Stimulated activated CD8-positive, alpha-beta memory T cell treated with anti-CD3 and anti-CD28 coated beads, Interleukin-4, amount 100 ng/mL, for 1 hour (primary cell): ENCODE results near the gene CEP126.

Experiments used
- DNase-seq, 2 donors: peaks; one replicate each; pipeline ENCODE4 v3.0.0-alpha.2; 2020; ENCODE audit warnings: low read depth in 2 of 2, low spot score in 1 of 2

CEP126 gene

DNA sequence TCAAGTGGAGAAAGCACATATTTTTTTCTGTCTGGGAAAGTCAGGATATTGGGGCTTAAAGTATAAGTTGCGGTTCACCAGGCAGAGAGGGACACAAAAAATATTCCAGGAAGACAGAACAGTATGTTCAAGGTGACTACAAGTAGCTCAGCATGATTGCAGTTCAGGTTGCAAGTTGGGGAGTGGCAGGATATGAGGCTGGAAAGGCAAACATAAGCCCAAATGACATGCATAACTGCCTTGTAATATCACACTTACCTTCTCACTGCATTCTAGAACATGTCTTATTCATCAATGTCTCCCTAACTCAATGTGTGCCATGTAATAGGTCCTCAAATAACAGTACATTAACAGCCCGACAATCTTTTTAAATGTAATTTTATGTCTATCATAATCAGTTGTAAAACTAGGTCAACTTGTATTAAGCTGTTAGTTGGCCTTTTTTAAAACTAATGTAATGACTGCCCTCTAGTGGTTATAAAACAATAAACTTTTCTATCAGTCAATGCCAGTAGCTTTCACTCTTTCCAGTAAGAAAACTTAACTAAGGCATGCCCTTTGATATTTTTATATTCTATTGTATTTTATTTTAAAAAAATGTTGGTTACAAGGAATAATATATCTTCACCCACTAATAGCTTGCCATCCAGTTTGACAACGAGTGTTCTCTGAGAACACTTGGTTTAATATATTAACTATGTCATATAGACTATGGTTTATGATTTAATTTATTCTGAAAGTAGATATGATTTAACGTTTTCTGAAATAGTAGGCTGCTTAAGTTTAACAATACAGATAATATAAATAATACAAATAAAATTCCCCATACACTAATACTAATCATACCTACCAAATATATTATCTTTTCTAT, 93.0 kb downstream of the CEP126 start:
- DNase-seq: no peak

DNA sequence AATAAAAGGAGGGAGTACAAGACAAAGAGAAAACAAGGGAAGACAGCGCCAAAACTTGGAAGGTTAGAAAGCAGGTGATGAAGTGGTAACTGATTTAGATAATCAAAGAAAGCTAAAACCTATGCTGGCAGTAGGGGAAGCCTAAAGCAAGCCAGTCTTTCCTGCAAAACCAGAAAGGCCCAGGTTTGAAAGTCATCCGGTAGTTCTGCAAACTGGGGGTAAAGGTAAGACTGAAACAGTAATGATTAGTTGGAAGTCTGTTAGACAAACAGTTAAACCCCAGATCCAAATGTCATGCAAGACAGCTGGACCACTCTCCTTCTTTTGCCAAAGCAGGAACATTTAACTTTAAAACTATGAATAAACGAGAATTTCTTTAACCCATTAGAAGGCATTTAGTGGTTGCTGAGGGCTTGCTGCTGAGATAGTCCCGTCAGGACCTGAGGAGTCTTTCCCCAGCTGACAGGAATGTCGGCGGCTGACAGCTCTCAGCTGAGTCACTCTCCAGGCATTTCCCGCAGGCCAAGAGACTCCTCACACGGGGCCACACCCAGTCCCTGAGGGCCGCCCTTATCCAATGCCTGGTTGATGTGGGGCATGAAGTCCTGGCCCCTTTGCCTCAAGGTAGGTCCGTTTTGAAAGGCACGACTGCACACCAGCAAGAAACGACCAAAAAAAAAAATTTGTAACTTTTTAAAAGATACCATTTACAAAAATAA, 96.1 kb downstream of the CEP126 start:
- DNase-seq: no peak

DNA sequence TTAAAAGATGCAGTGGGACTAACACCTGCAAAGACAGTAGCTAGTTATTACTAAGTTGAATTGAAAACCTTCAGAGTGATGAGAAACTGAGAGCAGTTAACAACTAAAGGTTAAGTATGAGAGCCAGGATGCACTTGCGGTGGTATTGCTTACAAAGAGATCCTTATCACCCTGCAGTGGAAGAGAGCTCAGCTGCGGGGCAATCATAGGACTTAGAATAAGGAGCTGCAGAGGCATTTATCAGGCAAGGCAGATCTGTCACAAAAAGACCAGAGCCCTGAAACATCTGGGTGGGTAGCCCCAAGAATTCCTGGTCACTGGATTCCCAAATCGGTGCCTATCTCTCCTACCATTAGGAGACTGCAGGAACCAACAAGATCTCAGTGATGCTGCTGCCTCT, 98.1 kb downstream of the CEP126 start:
- no peak for DNase-seq

DNA sequence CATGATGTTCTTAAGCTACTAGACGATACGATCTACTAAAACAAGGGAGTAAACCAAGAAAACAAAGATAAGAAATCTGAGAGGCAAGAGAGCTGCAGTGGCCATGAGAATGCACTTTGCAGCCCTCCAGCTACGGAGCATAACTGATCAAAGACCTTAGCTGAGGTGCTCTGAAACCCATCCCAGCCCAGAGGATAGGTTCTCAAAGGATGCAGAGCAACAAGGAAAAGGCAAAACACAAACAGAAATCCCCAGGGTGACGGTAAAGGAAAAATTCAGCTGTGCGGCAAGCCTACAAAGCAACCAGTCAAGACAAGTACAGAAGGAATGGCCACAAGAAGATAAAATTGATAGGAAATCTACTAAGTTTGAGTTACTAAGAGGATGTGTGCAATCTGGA, 99.9 kb downstream of the CEP126 start:
- no peak for DNase-seq

DNA sequence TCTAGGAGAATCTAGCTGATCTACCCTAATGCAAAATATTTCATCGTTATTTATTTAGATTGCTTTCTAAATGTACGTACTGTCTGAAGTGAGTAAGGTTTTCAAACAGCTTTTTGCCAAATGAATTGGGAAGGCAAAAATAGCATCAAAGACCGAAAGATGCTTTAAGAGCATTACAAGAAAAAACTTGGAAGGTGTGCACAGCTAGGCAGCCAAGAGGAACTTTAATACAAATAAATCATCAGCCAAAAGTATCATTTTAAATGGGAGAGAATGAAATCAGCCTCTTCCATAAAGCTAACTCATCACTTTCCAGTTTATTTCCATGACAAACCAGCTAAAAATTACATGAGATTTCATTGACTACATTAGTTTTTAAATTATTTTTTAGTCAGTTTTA, 102.2 kb downstream of the CEP126 start:
- DNase-seq: no peak

DNA sequence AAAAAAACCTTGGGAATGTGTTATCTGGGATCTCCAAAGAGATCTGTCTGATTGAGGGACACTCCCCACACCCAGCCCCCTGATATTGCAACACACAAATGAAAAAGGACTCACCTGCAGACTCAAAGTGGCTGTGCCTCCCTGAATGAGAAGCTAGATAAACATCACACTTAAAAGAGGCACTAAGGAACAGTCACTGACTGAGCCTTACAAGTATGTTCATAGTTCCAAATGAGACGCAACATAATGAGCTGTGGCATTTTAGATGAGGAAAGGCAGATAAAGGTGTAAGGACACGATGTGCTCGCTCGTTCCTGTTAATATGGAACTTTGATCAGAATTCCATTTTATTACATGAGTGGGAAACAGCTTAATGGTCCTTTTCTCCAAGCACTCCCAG, 111.4 kb downstream of the CEP126 start:
- no peak for DNase-seq

DNA sequence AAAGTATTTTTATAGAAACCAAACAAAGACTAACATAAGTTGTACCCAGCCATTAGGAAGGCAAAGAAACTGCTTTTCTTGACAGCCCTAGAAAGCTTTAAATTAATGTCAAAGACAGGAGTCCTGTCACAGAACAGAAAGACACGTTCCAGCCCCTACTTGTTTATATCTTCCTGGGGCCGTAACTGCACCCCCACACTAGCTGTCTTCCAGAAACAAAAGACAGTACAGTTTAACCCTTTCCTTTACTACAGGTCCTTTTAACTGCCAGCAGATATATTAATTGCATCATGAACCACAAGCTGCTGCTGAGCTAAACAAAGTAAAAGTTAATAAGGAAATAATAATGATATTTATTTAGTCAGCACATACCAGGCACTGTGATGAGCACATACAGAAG, 112.1 kb downstream of the CEP126 start:
- DNase-seq: no peak

DNA sequence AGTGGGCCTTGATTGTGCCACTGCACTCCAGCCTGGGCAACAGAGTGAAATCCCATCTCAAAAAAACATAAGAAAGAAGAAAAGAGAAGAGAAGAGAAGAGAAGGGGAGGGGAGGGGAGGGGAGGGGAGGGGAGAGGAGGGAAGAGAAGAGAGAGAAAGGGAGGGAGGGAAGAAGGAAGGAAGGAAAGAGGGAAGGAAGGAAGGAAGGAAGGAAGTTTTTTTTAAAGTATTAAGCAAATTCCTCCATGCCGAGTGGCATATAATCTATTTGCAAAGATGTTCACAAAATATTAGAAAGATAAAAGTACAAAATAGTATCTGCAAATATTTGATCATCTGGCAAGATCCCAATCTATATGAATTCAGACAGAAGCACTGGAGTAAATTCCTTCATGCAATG, 121.9 kb downstream of the CEP126 start:
- DNase-seq: no peak

DNA sequence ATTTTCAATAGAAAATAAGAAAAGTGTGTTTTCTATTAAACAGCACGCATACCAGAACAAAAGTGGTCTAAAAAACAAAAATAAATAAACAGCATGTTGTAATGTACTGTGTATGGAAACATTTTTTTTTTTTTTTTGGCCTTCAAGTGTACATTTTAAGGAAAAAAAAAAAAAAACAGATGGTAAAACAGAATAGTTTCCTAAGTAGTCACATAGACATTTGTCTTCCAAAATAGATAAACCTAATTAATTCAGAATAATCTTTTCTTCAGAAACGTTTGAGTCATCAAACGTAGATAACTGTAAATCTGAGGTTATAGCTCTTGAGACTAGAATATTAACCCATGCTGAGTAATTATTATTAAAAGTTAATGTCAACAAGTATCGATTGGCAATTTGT, 132.0 kb downstream of the CEP126 start:
- DNase-seq: no peak

DNA sequence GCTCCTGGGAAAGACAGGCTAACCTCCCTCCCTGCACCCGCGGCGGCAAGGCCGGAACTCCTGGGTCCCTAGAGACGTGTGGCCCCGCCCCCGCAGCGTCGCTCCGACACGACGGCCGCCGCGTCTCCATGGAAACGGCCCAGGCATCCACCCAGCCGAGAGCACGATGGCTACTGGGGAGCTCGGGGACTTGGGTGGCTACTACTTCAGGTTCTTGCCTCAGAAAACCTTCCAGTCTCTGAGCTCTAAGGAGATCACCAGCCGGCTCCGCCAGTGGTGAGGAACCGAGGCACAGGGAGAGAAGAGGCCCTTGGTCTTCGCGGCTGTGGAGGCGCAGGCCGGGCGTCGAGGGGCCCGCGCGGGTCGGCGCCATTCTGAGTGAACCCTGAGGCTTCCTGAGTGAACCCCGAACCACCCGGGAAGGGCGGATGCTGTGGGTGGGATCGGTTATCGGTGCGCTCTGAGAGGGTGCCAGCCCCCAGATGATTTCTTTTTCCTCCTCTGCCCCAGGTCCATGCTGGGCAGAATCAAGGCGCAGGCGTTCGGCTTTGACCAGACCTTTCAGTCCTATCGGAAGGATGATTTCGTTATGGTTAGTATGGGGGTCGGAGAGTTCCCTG, 132.6 kb downstream of the CEP126 start, which contains the start of gene CFAP300:
TSS of gene CFAP300 (plus strand) at position 133 of the 620 bp plus-strand sequence. CDS start at position 167, 34 bp downstream.
- DNase-seq: no peak
